GM10266 (cell line): ENCODE measurements around the gene RPL18.

Source experiments
- DNase-seq: peaks from one replicate; pipeline ENCODE4 v3.0.0; 2012; ENCODE audit errors: extremely low spot score
- TF ChIP-seq, protein P1 (sequence below): IDR thresholded peaks from 2 replicates; pipeline ENCODE4 v1.5.1; 2012; ENCODE audit warnings: mild to moderate bottlenecking, low read depth; ENCODE audit not compliant: control insufficient read depth, insufficient read depth; ENCODE audit errors: missing control alignments

Gene RPL18

DNA sequence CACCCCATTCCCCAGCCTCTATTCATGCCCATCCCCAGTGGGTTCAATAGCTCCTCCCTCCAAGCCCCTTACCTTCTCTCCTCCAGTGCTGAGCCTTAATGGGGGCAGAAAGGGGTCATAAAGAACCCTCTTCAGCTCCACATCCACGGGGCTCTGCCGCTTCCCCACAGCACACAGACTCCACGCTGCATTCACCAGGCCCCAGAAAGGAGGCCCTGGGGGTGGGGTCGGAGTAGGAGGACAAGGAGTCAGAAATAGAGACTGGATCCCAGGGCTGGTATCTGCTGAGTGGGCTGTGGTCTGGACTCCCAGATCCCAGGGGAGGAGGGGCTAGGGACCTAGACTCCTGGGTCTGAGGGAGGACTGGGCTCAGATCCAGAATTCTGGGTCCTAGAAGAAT lies 25.4 kb upstream of the RPL18 start:
- DNase-seq: no peak
- TF ChIP-seq, protein P1, sequence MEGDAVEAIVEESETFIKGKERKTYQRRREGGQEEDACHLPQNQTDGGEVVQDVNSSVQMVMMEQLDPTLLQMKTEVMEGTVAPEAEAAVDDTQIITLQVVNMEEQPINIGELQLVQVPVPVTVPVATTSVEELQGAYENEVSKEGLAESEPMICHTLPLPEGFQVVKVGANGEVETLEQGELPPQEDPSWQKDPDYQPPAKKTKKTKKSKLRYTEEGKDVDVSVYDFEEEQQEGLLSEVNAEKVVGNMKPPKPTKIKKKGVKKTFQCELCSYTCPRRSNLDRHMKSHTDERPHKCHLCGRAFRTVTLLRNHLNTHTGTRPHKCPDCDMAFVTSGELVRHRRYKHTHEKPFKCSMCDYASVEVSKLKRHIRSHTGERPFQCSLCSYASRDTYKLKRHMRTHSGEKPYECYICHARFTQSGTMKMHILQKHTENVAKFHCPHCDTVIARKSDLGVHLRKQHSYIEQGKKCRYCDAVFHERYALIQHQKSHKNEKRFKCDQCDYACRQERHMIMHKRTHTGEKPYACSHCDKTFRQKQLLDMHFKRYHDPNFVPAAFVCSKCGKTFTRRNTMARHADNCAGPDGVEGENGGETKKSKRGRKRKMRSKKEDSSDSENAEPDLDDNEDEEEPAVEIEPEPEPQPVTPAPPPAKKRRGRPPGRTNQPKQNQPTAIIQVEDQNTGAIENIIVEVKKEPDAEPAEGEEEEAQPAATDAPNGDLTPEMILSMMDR: no peak

DNA sequence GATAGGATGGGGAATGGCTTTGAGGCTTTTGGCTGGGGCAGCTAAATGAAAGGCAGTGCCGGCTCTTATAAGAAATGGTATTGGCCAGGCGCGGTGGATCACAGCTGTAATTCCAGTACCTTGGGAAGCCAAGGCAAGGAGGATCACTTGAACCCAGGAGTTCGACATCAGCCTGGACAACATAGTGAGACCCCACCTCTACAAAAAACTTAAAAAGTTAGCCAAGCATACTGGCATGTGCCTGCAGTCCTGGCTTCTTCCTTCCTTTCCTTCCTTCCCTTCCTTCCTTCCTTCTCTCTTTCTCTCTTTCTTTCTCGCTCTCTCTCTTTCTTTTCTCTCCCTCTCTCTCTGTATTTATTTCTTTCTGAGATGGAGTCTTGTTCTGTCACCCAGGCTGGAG lies 23.9 kb upstream of the RPL18 start:
- DNase-seq: no peak
- TF ChIP-seq, protein P1: no peak

DNA sequence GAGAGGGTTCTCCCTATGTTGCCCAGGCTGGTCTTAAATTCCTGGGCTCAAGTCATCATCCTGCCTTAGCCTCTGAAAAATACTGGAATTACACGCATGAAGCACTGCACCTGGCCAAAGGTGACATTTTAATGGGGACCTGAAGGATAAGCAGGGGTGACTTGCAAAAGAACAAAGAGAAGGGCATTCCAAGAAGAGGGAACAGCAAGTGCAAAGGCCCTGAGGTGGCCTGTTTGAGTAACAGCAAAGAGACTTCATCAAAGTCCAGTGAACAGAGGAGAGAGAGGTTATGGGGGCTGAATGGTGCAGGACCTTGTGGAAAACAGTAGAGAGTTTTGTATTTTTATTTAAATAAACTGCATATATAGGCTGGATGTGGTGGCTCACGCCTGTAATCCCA lies 22.9 kb upstream of the RPL18 start:
- no peak for DNase-seq
- TF ChIP-seq, protein P1: no peak

DNA sequence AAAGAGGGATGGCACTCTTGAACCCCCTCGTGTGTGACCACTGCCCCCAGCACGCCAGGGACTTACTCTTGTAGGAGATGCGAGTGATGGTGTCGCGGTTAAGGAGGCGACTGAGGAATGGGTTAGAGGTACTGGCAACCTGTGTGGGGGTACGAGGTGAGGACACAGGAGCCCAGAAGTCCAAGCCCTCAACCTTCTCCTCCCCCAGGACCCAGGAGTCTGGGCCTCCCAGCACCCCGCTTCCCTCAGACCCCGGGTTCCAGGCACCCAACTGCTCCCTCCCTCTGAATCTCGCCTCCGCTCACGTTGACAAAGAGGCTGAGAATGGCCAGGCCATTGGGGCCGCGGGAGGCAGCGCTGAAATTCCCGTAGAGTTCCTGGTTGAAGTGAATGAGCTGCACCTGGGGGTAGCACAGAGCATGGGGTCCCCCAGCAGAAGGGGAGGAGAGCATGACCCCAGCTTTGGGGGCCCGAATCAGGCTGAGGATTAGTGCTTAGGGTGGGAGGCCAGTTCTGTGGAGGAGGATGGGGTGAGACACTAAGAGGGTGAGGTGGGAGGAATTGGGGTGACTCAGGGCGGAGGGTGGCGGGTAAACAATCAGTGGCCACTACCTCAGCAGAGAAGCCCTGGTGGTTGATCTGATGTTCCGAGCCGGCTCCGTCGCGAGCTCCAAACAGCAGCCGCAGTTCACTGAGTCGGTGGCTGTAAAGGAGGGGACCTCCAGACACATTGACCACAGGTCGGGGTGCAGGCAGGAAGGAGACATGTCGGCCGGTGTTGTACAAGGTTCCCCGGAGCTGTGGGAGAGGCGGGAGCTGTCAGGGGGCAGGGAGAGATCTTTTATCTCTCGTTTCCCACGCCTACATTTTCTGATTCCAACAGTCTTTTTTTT lies 20.8 kb upstream of the RPL18 start:
- DNase-seq: no peak
- TF ChIP-seq, protein P1: no peak

DNA sequence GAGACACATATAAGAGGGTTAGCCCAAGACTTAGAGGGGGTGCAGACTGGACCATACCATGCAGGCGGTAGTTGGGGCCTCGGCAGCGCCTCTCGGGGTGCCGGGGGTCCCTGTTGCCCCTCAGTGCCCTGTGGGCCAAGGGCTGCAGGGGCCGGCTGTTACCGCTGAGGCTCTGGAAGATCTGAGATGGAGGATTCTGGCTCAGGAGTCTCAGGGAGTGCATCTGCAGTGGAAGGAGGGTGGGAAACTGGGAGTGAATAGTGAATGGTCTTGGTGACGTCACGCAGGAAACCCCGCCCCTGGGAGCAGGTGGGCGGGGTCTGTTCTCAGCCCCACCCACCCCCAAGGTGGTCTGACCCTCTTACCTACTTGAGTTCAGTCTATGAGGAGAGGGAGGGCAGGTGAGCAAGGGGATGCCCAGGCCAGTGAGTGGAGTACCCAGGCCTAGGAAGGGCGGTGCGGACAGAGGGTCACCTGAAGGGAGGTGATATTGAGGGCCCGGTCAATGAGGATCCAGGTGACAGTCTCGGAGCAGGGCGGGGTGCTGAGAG lies 19.9 kb upstream of the RPL18 start:
- TF ChIP-seq, protein P1: no peak
- DNase-seq: no peak

DNA sequence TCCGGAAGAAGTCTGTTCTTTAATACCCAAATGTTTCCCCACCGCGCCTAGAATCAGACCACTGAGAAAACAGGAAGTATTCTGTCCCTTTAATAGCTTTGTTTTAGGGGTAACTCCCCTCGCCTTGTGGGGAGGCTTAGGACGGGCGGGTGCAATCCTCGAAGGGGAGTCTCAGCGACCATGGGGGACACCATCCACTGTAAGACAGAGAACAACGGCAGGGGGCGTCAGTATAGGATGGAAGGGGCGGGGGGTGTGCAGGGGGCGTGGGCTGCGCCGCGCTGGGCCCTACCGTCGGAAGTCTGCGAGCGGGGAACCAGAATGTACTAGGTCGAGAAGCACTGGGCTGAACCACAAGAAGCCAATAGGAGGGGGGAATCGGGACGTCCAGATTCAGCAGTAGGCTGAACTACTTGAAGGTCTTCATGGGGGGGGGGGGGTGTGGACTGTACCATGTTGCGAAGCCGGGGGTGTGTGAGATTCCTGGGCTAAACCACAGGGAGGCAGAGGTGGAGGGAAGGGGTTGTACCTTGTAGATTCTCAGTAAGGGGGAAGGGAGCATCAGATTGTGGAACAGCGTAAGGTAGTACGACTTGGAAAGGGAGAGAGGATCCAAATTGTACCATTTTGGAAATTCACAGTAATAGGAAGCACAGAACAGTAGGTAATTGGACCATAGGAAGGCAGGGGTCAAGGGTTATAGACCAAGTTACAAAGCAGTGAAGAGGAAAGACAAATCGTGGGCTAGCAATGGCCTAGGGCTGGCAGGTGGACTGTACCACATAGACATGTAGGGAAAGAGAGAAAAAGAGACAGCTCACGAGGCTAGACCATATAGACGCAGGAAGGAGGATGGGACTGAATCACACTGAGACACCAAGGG lies 19.2 kb upstream of the RPL18 start:
- TF ChIP-seq, protein P1: peak; percentile 13
- peak; percentile 86 for DNase-seq

DNA sequence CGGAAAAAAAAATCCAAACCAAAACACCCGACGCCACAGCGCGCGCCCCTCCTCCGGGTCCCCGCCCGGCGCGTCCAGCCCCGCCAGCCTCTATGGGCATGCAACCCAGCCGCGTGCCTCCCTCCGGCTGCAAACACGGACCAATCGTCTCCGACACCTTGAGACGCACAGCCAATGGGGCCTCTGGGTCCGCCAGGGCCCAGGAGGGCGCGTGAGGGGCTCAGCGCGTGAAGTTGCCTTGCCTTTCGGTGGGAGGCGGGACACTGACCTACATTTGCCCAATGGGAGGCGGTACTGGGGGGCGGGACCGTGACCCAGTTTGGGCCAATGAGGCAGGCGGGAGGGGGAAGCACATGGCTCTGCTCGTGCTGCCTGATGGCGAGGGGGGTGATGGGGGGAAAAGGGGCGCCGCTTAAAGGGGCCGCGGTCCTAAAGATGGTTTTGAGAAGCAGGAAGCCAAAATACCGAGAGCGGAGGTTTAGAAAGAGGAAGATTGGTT lies 18.5 kb upstream of the RPL18 start:
- peak; percentile 96 for DNase-seq
- TF ChIP-seq, protein P1: no peak
